Superior temporal gyrus (tissue), 1 donor: ENCODE results near the gene RARB.
A peak's percentile ranks its signal among the peaks of the same experiment; 100 is the strongest.

Experiments
- DNase-seq: peaks from one replicate; pipeline ENCODE4 v3.0.0-alpha.2; 2016; ENCODE audit errors: extremely low spot score

Gene RARB

DNA sequence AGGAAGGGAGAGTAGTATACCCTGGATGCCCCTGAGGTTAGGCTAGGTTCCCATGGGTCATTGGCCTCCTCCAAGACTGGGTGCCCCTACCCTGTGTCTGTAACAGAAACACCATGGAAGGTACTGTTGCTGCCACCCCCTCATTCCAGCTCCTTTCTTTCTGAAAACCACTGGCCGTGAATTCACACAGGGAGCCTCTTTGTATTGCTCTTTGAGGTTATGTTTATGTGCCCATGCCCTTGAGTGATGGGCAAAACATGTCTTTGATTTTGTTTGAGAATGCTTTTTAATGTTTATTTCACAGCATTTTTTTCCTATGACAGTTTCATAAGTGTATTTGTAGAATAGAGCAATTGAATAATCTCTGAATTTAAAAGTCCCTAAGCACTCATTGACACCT, 79.7 kb downstream of the RARB start:
- no peak for DNase-seq

DNA sequence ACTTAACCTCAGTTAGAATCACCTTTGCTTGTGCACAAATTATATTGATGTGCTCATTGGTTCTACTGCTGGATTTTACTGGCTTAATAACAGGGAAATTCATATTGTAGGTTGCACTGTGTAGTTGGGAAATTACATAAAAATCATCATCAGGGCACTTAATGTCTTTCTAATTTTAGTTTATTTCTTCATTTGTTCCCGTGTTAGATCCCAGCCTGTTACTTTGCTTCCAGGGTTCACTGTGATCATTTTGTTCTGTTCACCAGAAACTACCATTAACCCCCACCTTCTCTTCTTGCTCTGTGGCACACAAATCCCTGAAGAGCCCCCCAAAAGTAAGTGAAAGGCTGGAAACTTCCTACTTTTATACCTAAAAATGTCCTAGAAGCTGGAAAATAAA, 80.4 kb downstream of the RARB start:
- no peak for DNase-seq

DNA sequence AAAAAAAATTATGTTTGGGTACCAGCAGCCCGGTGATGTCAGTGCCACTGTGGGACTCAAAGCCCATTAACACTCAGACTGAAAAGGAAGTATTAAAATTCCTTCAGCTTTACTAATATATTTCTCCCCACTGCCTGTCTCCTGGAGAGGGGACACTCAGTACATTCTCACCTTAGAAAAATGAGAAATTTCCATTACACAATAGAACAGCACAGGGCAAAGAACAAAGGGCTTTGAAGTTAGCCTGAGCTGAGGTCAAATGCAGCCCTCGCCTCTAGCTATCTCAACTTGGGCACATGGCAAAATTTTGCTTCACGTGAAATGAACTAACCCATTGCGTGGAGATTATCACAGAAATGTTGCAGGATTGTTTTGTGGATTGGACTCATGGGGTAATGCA, 80.8 kb downstream of the RARB start:
- no peak for DNase-seq

DNA sequence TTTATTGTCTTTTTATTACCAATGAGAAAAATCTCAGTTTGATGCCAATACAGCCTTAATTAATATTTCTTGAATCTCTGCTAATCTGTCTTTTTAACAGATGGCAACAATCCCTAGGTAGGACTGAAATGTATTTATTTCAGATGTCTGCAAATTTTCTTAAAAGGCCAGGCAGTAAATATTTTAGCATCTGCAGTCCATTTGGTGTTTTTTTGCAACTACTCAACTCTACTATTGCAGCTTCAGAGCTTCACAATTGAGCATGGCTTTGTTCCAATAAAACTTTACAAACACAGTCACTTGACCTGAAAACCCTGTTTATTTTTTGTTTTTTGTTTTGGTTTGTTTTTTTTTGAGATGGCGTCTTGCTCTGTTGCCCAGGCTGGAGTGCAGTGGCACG, 82.7 kb downstream of the RARB start:
- DNase-seq = no peak

DNA sequence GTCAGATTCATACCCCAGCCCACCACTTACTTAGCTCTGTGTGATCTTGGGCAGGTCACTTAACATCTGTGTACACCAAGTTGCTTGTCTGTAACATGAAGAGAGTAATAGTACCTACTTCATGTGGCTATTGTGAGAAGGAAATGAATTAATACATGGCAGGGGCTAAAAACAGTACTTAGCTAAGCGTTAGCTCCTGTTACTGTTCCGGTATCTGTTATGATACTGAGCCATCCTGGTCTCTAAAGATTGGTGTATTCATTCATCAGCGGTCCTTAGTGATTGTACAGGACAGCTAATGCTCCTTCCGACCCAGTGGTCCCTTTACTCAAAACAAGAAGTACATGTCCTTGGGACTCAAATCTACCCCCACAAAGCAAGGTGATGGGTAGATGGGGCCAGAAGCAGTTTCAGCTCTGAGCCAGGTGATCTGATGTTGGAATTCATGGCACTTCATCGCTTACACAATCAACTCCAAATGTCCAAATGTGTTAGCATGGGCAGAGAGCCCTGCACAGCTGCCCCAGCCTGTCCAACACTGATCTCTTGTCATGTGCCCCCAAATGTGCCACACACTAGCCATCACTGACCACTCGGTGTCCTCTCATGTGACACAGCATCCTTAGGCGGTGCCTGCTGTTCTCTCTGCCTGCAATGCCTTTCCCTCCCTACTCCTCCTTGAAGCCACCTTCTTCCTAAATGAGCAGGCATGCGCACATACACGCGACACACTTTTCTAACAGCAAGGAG, 84.1 kb downstream of the RARB start:
- no peak for DNase-seq

DNA sequence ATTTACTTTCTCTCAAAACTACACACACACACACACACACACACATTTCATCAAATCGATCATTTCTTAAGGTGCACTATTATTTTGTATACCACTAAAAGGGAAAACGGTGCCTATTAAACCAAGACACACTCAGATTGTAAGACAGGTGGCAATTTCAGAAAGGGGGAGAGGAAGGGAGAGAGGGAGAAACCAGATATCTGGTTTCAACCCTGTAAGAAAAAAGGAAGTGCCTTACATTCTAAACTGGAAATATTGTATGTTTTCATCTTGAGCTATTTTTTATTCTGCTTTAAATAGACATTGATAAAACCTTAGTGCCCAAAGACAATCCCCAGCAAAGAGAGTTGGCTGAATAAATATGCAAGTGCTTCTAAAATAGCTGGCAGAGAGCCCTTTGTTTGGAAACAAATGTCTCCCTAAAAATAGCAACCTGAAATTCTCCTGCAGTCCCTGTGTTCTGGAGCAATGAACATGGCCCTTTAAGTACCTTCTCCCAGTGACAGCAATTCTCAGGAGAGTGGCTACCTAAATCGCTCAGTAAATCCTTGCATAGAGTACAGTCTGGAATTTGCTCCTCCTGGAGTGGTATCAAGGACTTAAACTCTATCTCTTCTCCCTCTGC, 85.7 kb downstream of the RARB start:
- DNase-seq = no peak

DNA sequence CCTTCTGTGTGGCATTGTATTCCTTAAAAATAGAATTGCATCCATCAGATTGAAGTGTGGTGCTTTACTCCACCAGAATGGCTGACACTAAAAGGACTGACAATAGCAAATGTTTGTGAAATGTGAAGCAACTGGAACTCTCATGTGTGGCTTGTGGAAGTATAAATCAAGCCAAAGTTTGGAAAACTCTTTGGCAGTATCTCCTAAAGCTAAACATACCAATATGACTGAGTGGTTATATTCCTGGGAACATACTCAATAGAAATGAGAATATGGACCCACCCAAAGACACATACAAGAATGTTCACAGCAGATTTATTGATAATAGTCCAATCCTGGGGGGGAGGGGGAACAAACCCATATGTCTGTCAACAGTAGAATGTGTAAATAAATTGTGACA, 87.1 kb downstream of the RARB start:
- DNase-seq = no peak

DNA sequence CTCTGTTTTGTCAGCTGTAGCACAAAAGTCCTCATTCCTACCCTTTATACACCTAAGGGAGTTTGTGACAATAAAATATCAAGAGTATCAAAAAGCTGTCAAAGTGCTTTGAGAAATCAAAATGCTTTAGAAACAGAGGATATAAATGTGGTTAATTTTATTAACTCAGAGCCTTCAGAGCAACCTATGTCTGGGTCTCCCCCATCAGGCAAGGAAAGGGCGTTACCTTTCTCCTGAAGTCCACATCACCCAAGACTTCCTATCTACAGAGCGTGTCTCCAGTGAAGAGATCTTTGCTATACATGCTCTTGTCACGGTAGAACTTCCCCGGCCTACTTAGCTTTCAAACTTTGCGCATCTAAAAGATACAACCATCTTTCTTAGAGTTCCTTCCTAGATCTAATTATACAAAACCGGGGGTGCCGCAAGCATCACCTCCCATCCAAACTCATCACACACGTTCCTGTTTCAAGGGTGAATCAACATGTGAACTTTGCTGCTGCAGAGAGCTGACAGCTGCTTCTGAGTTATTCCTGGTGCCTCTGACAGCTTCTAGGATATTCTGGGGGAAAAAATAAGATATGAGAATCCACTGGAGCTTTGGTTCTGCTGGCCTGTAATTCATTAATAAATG, 93.0 kb downstream of the RARB start:
- DNase-seq = no peak

DNA sequence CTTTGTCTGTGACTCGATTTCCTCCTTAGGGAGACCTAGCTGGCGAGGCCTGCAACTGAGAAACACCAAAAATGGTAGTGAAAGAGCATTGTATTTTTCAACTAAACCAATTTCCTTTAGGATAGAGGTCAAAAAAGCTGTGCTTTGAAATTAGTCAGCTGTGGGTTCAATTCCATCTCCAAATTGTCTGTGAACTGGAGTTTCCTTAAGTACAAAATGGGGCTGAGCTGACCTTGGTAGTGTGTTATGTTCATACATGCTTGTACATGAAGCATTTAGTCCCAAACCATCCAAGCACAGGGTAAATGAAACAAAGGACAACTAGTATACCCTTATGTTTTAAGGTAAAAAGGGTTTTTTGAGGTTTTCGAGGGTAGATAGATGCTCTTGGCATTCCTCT, 99.3 kb downstream of the RARB start:
- no peak for DNase-seq

DNA sequence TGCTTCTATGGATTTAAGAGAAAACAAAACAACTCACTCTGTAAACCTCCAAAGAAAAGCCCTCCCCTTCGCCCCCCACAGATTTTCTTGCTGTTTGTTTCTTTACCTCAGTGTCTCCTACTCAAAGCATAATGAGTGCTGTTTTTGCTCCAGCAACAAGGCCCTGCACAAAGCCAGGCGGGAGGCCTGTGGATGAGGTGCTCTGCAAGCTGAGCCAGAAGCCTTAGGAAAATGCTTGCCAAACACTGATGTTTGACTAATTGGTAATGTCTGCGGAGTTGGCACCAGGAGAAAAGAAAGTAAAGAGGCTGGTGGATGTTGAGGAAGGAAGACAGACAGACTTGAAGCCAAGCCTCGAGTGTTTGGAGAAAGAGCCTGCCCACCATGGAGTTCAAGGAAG, 99.7 kb downstream of the RARB start:
- DNase-seq = peak; percentile 60

DNA sequence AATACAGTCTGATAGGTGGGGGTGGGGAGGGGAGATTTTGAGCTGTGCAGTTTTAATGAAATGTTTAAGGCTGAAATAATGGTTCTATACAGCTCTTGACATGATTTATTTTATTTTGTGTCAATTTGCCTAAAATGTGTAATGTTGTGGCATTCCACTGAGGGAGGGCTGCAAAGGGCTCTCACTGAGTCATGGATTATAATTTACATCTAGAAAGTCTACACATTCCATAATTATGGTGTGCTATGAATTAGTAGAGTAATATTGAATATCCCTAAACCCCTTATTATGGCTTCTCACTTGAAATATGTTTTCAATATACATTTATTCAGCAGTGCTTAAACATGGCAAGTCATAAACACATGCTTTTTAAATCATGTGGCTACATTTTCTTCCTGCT, 103.9 kb downstream of the RARB start:
- DNase-seq = no peak

DNA sequence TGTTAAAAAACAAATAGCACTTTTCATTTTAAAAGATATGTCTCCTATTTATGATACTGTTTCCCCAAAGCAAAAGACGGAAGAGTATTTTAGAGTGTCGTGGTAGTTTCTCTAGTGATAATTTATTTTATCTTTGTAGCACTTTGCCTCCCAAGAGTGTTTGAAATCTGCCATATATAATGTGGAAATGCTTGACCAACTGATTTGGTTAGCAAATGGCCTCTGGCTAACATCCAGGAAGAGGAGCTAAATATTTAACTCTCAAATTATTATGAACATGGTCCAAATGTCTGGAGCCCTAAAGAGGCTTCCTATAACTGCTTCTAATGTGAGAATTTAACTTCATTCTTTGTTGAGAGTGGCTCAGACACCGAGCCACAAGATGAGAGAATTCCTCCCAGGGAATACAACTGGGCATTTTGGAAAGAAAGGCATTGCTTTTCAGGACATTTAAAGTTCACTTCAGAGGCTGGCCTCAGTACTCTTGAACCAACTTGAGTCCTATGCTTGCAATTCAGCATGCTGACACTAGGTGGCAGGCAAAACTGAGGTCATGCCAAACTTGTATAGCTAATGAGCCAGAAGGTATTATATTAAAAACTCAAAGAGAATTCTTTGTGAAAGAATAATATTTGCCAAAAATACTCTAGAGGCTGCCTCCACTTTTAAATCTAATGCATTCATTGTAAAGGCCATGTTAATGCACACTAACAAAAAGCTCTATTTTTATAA, 104.5 kb downstream of the RARB start:
- DNase-seq = no peak

DNA sequence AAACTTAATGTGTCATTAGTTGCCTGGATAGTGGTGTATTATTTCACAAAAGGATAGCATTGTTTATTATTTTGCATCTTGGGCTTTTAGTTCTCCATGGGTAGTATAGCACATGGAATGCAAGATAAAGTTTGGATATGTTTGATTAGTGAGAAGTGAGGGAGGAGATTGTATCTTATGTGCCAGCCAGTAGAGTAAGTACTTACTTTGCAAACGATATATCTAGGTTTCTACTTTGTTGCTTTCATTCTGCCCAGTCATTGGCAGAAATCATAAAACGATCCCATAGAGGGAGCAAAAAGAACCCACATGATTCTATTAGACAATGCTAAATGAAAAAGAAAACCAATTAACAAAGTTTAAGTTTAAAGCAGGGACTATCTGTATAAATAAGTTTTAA, 105.3 kb downstream of the RARB start:
- DNase-seq = no peak

DNA sequence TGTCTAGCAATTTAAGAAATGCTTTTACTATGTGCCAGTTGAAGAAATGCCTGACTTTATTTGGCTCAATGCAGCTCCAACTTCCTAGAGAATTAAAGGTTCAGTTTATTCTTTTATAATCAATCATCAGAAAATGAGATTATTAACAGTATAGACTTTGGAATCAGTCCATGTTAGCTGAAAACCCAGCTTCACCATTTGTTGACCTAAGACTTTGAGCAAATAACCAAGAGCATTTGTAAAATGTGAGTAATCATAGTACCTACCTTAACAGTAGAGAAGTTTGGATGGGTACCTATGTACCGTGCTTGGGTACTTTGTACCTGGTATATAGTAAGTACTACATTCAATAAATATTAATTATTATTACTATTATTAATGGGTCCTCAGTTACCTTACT, 105.9 kb downstream of the RARB start:
- DNase-seq = no peak

DNA sequence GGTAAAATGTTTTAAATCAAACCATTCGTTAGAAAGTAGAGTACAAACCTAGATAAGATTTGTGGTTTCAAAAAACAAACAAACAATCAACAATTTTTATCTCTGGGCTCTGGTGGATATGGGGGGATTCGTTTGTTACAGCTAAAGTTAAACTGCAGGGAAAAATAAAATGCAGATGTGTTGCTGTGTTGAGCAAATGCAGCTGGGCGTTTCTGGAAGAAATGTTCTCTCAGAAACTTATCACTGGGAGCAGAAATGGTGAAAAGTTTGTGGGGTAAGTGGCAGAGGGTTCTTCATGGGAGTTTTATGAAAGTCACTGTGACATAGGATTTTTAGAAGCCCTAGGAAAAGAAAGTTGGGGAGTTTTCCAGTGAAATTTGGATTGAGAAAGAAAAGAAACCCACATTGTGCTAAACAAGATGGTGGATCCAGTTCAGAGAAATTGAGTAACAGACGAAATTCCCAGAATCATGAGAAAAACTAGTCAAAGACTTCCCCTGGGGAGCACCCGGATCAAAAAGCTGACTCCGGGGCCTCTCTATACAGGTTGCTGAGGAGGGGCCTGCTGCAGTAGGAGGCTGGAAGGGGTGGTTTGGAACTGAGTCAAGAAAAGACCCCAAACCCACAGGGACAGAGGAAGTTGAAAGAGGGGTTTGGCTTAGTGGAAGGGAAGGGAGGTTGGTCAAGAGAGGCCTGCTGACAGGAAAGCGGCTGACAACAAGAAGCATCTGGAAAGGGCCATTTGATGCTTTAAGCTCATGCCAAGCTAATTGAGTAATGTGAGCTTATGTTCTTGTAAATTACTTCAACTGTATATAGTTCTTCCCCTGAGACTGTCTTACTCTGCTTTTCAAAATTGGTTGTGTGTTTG, 108.7 kb downstream of the RARB start:
- DNase-seq = no peak

DNA sequence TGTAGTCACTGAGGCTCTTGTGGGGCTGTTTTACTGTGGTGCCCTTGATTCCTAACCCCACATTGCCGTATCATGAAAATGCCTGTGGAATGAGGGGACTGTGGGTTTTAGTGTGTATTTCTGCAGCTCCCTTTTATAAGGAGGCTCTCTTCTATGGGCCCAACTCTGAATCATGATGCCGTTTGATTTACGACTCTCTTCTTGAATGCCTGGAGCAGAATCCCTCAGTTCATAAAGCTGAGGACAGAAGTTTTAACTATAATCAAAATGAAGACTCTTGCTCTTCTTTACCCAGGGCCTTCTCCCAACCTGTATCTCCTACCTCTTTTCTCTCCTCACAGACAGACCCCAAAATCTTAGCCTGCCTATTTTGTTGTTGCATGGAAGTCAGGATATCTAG, 109.5 kb downstream of the RARB start:
- no peak for DNase-seq

DNA sequence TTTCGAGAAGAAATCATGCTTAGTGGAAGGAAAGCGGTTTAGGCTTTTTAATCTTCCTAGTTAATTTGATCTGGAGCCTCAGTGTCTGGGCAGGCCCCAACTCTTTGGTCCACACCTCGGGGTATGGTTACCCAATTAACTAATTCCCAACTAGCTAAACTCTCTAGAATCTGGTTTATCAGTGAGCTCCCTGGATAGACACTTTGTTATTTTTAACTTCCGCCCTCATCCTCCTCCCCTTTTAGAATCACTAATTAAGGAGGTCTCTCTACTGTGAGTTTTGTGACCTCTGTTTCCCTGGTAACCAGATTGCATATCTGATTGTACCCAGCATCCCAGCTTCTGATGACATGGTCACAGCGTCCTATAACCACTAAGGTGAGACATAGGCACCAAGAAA, 112.2 kb downstream of the RARB start:
- DNase-seq = no peak

DNA sequence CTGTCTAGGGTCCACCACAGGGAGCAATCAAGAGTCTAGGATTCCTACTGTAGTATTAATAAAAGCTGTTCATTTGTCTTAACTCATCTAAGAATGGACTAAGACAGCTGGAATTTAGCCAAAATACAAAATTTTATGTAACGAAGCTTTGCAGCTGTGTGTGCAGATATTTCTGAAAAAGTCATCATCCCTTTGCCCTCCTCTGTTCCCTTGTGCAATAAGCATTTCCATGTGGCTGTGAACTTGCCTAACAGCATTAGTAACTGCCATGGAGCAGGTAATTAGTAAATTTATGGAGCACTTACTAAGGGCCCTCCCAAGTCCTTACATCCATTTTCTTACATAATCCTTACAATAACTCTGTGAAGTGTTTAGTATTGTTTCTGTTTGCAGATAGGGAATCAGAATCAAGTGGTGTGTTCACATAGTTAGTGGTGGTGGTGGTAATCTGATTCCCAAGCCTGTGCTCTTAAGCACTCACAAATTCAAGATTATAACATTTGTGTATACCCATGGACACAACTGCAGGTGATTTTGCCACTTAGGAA, 114.5 kb downstream of the RARB start:
- no peak for DNase-seq

DNA sequence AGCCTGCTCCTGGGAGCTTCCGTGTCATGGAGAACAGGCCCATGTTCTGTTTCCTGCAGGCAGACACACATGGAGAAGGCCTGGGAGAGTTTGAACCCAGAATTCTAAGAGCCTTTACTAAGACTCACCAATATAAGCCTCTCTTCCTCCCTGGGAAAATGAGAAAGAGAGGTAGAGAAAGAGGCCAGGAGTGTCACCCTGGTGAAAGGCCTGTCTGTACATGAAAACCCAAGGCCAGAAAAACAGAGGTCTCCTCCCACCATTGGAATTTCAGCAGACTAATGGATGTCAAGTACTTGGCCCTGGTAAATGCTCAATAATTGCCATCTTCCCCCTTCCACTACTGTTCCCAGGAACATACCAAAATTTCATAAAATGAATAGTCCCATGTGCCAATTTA, 119.0 kb downstream of the RARB start:
- no peak for DNase-seq

DNA sequence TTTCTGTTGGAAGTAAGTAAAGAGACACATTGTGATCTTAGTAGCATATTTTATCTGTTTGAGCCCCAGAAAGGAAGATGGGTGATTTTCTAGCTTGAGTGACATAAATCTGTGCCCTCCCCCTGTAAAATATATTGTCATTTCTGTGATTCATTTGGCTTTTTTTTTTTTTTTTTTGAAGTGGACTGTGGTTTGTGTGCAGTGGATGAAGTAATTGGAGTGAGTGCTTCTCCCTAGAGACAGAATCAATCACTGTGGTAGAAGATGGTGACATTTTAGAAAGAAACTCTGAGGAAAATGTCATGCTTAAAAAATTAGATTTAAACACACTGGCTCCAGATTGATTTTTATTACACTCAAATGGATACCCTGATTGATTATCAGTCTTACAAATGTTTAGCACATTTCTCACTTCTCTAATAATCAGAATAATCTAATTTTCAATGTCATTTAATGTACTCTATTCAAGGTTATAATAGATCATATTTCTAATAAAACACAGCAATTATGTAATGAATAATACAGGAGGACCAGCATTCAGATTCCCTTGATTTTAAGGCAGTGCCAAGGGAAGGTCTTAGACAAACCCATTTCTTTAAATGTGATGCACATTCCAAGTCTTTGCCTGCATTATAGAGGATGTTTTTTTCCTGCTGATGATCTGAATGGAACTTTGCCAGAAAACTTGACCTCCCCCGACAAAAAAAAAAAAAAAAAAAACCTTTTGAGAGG, 120.0 kb downstream of the RARB start:
- no peak for DNase-seq

DNA sequence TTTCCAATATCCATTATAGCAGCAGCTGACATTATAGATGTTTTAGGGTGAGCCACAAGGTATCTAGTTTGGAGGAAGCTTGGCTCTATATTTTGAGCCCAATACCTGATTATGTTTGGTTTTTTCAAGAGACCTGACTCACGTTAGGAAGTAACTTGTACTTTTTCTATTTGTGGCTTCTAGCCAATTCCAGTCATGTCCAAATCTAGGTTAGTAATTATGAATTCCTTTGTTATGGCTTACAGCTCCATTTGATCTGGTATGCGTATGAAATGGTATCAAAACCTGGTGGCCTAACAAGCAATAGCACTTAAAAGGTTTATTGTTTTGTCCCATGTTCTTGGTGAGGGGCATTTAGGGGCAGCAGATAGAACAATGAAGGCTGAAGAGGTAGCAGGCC, 120.8 kb downstream of the RARB start:
- no peak for DNase-seq
